Measurements from ENCODE around the gene USP19. TPM values are rescaled to one million over a fixed set of nuclear protein-coding genes. Genes with fewer than 3 reads are reported as not detected.

USP19 gene
- total and polyA plus RNA-seq, 10 donors, result 14.1 to 108 (median 62.2) TPM

DNA sequence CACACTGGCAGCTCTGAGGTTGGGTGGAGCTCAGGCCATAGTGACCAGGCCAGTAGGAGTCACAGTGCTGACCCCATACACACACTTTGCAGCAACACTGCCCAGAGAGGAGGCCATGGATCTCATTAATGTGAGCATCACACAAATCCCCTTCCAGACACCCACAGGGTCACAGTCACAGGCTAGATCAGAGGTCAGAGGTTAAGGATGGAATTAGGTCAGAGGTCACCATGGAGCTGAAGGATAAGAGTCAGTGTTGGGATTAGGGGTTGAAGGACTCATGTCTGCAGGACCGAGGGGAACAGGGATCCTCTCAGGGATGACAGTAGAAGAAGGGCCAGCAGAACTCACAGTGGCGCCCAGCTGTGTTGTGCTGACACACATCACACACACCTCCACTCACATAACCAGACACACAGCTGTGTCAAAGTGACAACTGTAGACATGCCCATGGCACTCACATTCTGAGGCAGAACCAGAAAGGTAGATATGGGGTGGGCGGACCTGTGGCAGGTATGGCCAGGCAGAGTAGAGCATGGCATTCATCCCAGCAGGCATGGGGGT, 32.8 kb upstream of the USP19 start:
- H3K9me3 ChIP-seq, result no peaks in the 10 kb centered on the region
- H3K36me3 ChIP-seq, result no peaks in the 10 kb centered on the region
- H3K27me3 ChIP-seq (replicated peaks in 1 of 7), result no peaks in the 10 kb centered on the region
- WGBS, 5 donors, result 80 to 93% (median 86%) methylated on average over 3 of the region's 3 CpGs
- TF ChIP-seq POLR2A (IDR thresholded peaks at IDR 0.05) (no peak), POLR2AphosphoS5 (IDR thresholded peaks at IDR 0.05) (no peak)
- TF ChIP-seq, protein P1, sequence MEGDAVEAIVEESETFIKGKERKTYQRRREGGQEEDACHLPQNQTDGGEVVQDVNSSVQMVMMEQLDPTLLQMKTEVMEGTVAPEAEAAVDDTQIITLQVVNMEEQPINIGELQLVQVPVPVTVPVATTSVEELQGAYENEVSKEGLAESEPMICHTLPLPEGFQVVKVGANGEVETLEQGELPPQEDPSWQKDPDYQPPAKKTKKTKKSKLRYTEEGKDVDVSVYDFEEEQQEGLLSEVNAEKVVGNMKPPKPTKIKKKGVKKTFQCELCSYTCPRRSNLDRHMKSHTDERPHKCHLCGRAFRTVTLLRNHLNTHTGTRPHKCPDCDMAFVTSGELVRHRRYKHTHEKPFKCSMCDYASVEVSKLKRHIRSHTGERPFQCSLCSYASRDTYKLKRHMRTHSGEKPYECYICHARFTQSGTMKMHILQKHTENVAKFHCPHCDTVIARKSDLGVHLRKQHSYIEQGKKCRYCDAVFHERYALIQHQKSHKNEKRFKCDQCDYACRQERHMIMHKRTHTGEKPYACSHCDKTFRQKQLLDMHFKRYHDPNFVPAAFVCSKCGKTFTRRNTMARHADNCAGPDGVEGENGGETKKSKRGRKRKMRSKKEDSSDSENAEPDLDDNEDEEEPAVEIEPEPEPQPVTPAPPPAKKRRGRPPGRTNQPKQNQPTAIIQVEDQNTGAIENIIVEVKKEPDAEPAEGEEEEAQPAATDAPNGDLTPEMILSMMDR (IDR thresholded peaks at IDR 0.05 in 8 of 11, conservative IDR thresholded peaks at IDR 0.05 in 3 of 11), result no peak
- no peak overlapping the region for H3K4me3 ChIP-seq
- H3K4me1 ChIP-seq, result no peaks in the 10 kb centered on the region
- DNase-seq, result no peak
- intact Hi-C loops (cut with DNase I; ENCODE audit: low total_unique reads), result no loop called here
- H3K27ac ChIP-seq, result no peak overlapping the region

DNA sequence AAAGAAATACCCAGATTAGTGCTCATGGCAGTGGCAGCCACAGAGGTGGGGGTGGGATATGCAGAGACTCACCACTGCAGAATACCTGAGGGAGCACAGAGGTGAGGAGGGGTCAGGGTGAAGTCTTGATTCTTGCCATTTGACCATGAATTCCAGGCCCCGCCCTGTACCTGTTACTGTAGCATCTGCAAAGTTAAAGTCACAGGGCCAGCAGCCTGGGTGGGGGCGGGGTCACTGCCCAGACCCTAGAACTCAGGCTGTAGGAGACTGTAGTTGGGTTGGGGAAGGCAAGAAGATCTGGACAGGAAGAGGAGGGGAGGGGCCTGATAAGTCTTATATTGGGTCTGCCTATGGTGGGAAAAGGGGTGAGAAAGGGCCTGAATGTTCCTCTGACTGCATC, 31.0 kb upstream of the USP19 start:
- 73 to 92% (median 88%) methylated on average over 2 of the region's 2 CpGs for WGBS, 5 donors

DNA sequence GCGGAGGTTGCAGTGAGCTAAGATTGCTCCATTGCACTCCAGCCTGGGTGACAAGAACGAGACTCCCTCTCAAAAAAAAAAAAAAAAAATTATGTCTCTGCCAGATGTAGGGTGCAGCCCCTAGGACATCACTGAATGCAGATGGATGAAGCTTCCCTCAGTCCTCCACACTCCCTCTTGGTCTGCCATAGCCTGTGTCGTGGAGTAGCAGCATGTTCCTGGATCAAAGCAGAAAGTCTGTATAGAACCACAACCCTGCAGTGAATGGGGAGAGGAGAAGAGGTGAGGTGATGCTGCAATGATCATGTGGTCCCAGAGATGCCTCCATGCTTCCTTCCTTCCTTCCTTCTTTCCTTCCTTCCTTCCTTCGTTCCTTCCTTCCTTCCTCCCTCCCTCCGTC, 27.5 kb upstream of the USP19 start:
- WGBS, 5 donors, result 64 to 87% (median 74%) methylated on average over 5 of the region's 5 CpGs
- Histone ChIP-seq H3K27me3 (replicated peaks in 1 of 7) (no peaks in the 10 kb centered on the region), H3K4me1 (no peaks in the 10 kb centered on the region), H3K36me3 (no peaks in the 10 kb centered on the region), H3K9me3 (no peaks in the 10 kb centered on the region), H3K27ac (no peak overlapping the region), H3K4me3 (no peak overlapping the region)
- TF ChIP-seq POLR2AphosphoS5 (IDR thresholded peaks at IDR 0.05) (no peak), POLR2A (IDR thresholded peaks at IDR 0.05) (no peak)
- TF ChIP-seq, protein P1 (IDR thresholded peaks at IDR 0.05 in 8 of 11, conservative IDR thresholded peaks at IDR 0.05 in 3 of 11), result no peak
- no peak for DNase-seq
- intact Hi-C loops (cut with DNase I; ENCODE audit: low total_unique reads), result no loop called here

More for the DNA sequence above, 31.0 kb upstream of the USP19 start:
- no peaks in the 10 kb centered on the region for H3K27me3 ChIP-seq (replicated peaks in 1 of 7)
- no peaks in the 10 kb centered on the region for H3K4me1 ChIP-seq
- no peaks in the 10 kb centered on the region for H3K36me3 ChIP-seq
- no peak overlapping the region for H3K4me3 ChIP-seq
- no peak overlapping the region for H3K27ac ChIP-seq
- H3K9me3 ChIP-seq, result no peaks in the 10 kb centered on the region
- intact Hi-C loops (cut with DNase I; ENCODE audit: low total_unique reads), result no loop called here
- no peak for DNase-seq
- TF ChIP-seq POLR2A (IDR thresholded peaks at IDR 0.05) (no peak), POLR2AphosphoS5 (IDR thresholded peaks at IDR 0.05) (no peak)
- TF ChIP-seq, protein P1 (IDR thresholded peaks at IDR 0.05 in 8 of 11, conservative IDR thresholded peaks at IDR 0.05 in 3 of 11), result no peak

DNA sequence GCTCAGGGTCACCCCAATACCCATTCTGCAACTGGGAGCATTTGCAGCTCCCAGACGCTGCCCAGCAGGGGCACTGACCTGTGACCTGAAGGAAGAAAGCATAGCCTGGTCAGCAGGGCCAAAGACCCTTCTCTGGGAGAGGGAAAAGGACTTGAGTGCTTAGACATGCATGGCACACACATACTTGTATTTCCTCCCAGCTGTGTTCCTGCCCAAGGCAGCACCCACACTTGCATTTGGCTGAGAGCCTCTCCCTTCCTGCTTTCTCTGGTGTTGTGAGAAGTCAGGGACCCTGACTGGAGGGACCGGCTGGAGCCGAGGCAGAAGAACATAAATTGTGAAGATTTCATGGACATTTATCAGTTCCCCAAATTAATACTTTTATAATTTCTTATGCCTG, 19.5 kb upstream of the USP19 start:
- no peak overlapping the region for H3K27ac ChIP-seq
- intact Hi-C loops (cut with DNase I; ENCODE audit: low total_unique reads), result no loop called here
- no peak overlapping the region for H3K4me3 ChIP-seq
- H3K9me3 ChIP-seq, result peaks cover 0 to 14% (median 9%) of the 10 kb centered on the region in 8 donors
- no peak for DNase-seq
- no peaks in the 10 kb centered on the region for H3K36me3 ChIP-seq
- no peak for TF ChIP-seq POLR2A (IDR thresholded peaks at IDR 0.05)
- TF ChIP-seq POLR2AphosphoS5 (IDR thresholded peaks at IDR 0.05), result no peak
- TF ChIP-seq, protein P1 (IDR thresholded peaks at IDR 0.05 in 8 of 11, conservative IDR thresholded peaks at IDR 0.05 in 3 of 11), result no peak
- peaks cover 0 to 11% (median 0%) of the 10 kb centered on the region in 7 donors for H3K27me3 ChIP-seq (replicated peaks in 1 of 7)
- 61 to 75% (median 65%) methylated on average over 3 of the region's 3 CpGs for WGBS, 5 donors
- H3K4me1 ChIP-seq, result no peaks in the 10 kb centered on the region
